Hepatocyte (in vitro differentiated cells): ENCODE results near the gene COL6A5.

ENCODE experiments used
- CTCF ChIP-seq: fragments of 200-600 bp; sonication (generic); IDR thresholded peaks from 2 replicates; pipeline ENCODE4 v1.5.1; 2016; ENCODE audit warnings: antibody characterized with exemption, mild to moderate bottlenecking; ENCODE audit not compliant: poor library complexity
- EZH2 ChIP-seq: fragments of 200-600 bp; sonication (generic); IDR thresholded peaks from 2 replicates; pipeline ENCODE4 v1.6.1; 2016; ENCODE audit warnings: antibody characterized with exemption, mild to moderate bottlenecking, borderline replicate concordance
- EZH2phosphoT487 ChIP-seq: fragments of 200-600 bp; sonication (generic); IDR thresholded peaks from one replicate; pipeline ENCODE4 v1.6.1; 2018; ENCODE audit warnings: antibody characterized with exemption, mild to moderate bottlenecking, low read depth, moderate library complexity; ENCODE audit not compliant: unreplicated experiment, severe bottlenecking

DNA sequence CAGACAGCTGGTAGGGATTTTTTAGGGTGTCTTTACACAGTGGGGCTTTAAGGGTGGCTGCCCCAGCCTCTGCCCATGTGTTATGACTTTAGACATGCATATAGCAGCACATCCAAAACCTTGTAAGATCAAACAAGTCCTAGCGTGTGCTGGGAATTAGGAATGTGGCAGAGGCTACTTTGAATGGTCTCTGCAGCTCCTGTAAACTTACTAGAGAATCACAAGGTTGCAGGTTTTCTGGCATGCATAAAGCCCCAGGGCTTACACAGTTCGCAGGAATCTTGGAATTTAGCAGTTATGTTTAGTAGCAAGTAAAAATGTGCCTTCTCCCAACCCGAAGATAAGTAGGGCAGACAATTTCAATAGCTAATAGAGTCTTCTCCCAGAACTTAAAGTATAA is 124.7 kb downstream of the COL6A5 start:
- TF ChIP-seq CTCF, result no peak
- no peak for TF ChIP-seq EZH2
- no peak for TF ChIP-seq EZH2phosphoT487
